Glutamatergic neuron (in vitro differentiated cells): Measurements from ENCODE around the gene TIMM17B. TPM values are rescaled to one million over a fixed set of nuclear protein-coding genes. Genes with fewer than 3 reads are reported as not detected.
"Not testable (repeated sequence)": the region's sequence is repeated elsewhere in the genome, so short reads cannot be mapped to it uniquely, and the experiment has no call there.

Experiments
- DNase-seq: peaks from one replicate; pipeline ENCODE4 v3.0.0; 2022
- H3K27ac Mint-ChIP-seq: one replicate; pipeline ENCODE4 v1.8.0; 2020; ENCODE audit warnings: mild to moderate bottlenecking, mixed read lengths, inconsistent platforms; ENCODE audit not compliant: unreplicated experiment
- H3K27me3 Mint-ChIP-seq: one replicate; pipeline ENCODE4 v1.8.0; 2020; ENCODE audit warnings: mild to moderate bottlenecking, moderate library complexity, mixed read lengths, inconsistent platforms; ENCODE audit not compliant: unreplicated experiment
- H3K36me3 Mint-ChIP-seq: one replicate; pipeline ENCODE4 v1.8.0; 2020; ENCODE audit warnings: mild to moderate bottlenecking, mixed read lengths, inconsistent platforms; ENCODE audit not compliant: unreplicated experiment
- H3K4me1 Mint-ChIP-seq: one replicate; pipeline ENCODE4 v1.8.0; 2020; ENCODE audit warnings: mild to moderate bottlenecking, low read depth, mixed read lengths, inconsistent platforms; ENCODE audit not compliant: unreplicated experiment
- H3K4me3 Mint-ChIP-seq: one replicate; pipeline ENCODE4 v1.8.0; 2020; ENCODE audit warnings: mild to moderate bottlenecking, mixed read lengths, inconsistent platforms; ENCODE audit not compliant: unreplicated experiment
- H3K9me3 Mint-ChIP-seq: one replicate; pipeline ENCODE4 v1.8.0; 2020; ENCODE audit warnings: mild to moderate bottlenecking, moderate library complexity, mixed read lengths, inconsistent platforms; ENCODE audit not compliant: unreplicated experiment
- total RNA-seq: library from RNA; stranded (reverse); fragmentation: NEBNext Ultra II Directional; extraction: Animal tissue kit (Norgen Biotek cat#: 25700); gene quantifications from one replicate; pipeline ENCODE4 v1.2.1, GENCODE V29; 2021; ENCODE audit not compliant: unreplicated experiment
- TF ChIP-seq, protein P1 (sequence below): fragments of 200-600 bp; sonication (generic); IDR thresholded peaks from one replicate; pipeline ENCODE4 v1.5.0; 2021; ENCODE audit not compliant: partially characterized antibody, unreplicated experiment

The TIMM17B gene
- total RNA-seq, 1 donor from 2014 or later: 71.8 TPM

GRCh38 chrX:48864210-48864609 lies 33.4 kb downstream of the TIMM17B start:
- Mint-ChIP-seq H3K36me3 (no peaks in the 10 kb centered on the region), H3K4me3 (no peak overlapping the region), H3K9me3 (peaks cover 1% of the 10 kb centered on the region), H3K27ac (no peak overlapping the region), H3K4me1 (no peaks in the 10 kb centered on the region), H3K27me3 (no peaks in the 10 kb centered on the region)
- TF ChIP-seq, protein P1, sequence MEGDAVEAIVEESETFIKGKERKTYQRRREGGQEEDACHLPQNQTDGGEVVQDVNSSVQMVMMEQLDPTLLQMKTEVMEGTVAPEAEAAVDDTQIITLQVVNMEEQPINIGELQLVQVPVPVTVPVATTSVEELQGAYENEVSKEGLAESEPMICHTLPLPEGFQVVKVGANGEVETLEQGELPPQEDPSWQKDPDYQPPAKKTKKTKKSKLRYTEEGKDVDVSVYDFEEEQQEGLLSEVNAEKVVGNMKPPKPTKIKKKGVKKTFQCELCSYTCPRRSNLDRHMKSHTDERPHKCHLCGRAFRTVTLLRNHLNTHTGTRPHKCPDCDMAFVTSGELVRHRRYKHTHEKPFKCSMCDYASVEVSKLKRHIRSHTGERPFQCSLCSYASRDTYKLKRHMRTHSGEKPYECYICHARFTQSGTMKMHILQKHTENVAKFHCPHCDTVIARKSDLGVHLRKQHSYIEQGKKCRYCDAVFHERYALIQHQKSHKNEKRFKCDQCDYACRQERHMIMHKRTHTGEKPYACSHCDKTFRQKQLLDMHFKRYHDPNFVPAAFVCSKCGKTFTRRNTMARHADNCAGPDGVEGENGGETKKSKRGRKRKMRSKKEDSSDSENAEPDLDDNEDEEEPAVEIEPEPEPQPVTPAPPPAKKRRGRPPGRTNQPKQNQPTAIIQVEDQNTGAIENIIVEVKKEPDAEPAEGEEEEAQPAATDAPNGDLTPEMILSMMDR: no peak
- no peak for DNase-seq

DNA sequence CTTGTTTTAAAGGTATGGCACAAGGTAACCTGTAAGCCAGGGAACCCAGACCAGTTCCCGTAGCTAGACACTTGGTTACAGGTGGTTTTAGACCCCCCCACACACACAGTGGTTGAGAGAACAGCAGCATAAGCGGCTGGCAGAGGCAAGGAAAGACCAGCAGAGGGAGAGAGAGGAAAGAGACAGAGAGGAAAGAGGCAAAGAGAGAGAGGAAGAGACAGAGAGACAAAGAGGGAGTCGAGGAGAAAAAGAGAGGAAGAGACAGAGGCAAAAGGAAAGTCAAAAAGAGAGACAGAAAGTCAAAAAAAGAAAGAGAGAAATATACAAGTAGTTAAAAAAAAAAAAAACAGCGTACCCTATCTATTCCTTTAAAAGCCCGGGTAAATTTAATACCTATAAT lies 42.7 kb downstream of the TIMM17B start:
- Mint-ChIP-seq H3K9me3 (peaks cover 1% of the 10 kb centered on the region), H3K27ac (no peak overlapping the region), H3K27me3 (peaks cover 3% of the 10 kb centered on the region), H3K4me3 (no peak overlapping the region), H3K36me3 (no peaks in the 10 kb centered on the region), H3K4me1 (no peaks in the 10 kb centered on the region)
- DNase-seq: no peak
- TF ChIP-seq, protein P1: no peak

DNA sequence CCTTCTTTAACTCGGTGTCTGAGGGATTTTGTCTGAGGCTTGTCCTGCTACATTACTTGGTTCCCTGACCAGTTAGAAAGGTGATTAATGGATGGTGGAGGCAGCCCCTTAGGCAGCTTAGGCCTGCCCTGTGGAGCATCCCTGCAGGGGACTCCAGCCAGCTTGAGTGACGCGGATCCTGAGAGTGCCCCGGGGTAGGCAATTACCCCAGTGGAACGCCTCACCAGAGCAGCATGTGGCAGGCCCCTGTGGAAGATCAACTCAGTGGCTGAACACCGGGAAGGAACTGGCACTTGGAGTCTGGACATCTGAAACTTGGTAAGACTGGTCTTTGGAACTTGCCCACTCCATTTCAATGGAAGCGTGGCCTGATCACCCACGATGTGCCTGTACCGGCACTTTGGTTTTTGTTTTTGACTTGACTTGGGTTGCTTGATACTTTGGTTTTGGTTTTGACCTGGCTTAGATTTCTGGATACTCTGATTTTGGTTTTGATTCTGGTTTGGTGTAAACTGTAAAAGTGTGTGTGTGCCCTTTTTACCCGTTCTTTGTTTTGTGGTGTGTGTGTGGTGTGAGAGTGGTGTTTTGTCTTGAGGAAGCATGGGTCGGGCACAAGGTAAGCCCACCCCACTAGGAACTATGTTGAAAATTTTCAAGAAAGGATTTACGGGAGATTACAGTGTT lies 43.3 kb downstream of the TIMM17B start:
- H3K27ac Mint-ChIP-seq, H3K9me3 Mint-ChIP-seq, H3K36me3 Mint-ChIP-seq, DNase-seq, H3K4me1 Mint-ChIP-seq, H3K4me3 Mint-ChIP-seq, H3K27me3 Mint-ChIP-seq: not testable (repeated sequence)

DNA sequence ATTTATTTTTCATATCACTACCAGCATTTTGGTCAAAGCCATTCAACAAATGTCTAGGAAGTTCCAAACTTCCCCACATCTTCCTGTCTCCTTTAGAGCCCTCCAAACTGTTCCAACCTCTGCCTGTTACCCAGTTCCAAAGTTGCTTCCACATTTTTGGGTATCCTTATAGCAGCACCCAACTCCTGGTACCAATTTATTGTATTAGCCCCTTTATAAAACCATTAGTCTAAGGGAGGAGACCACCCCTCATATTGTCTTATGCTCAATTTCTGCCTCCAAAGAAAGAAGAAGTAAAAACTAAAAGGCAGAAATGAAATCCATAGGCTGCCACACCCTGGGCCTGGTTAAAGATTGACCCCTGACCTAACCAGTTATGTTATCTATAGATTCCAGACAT lies 44.1 kb downstream of the TIMM17B start:
- DNase-seq, H3K4me3 Mint-ChIP-seq, H3K27me3 Mint-ChIP-seq, H3K9me3 Mint-ChIP-seq, H3K4me1 Mint-ChIP-seq, H3K27ac Mint-ChIP-seq, H3K36me3 Mint-ChIP-seq: not testable (repeated sequence)

GRCh38 chrX:48852857-48853256 lies 44.7 kb downstream of the TIMM17B start:
- peaks cover 1% of the 10 kb centered on the region for H3K9me3 Mint-ChIP-seq

GRCh38 chrX:48848847-48849246 lies 48.7 kb downstream of the TIMM17B start:
- TF ChIP-seq, protein P1: no peak
- no peak overlapping the region for H3K27ac Mint-ChIP-seq
- no peaks in the 10 kb centered on the region for H3K4me1 Mint-ChIP-seq
- no peaks in the 10 kb centered on the region for H3K36me3 Mint-ChIP-seq
- H3K9me3 Mint-ChIP-seq: no peaks in the 10 kb centered on the region
- no peak for DNase-seq
- H3K27me3 Mint-ChIP-seq: no peaks in the 10 kb centered on the region
- no peak overlapping the region for H3K4me3 Mint-ChIP-seq

More at GRCh38 chrX:48852857-48853256, 44.7 kb downstream of the TIMM17B start:
- H3K27ac Mint-ChIP-seq: no peak overlapping the region
- H3K27me3 Mint-ChIP-seq: peaks cover 3% of the 10 kb centered on the region
- DNase-seq: no peak
- no peaks in the 10 kb centered on the region for H3K36me3 Mint-ChIP-seq
- H3K4me1 Mint-ChIP-seq: no peaks in the 10 kb centered on the region
- no peak overlapping the region for H3K4me3 Mint-ChIP-seq
- TF ChIP-seq, protein P1: no peak
